Fibroblast of skin of left quadriceps (primary cell): ENCODE results near the gene CCDC88B.
A peak's percentile ranks its signal among the peaks of the same experiment; 100 is the strongest.
"Not testable (repeated sequence)": the region's sequence is repeated elsewhere in the genome, so short reads cannot be mapped to it uniquely, and the experiment has no call there.

Experiments
- DNase-seq, 2 experiments: peaks; one replicate each; pipeline ENCODE4 v3.0.0-alpha.2; 2013; ENCODE audit warnings: low read depth in 2 of 2

Gene CCDC88B

DNA sequence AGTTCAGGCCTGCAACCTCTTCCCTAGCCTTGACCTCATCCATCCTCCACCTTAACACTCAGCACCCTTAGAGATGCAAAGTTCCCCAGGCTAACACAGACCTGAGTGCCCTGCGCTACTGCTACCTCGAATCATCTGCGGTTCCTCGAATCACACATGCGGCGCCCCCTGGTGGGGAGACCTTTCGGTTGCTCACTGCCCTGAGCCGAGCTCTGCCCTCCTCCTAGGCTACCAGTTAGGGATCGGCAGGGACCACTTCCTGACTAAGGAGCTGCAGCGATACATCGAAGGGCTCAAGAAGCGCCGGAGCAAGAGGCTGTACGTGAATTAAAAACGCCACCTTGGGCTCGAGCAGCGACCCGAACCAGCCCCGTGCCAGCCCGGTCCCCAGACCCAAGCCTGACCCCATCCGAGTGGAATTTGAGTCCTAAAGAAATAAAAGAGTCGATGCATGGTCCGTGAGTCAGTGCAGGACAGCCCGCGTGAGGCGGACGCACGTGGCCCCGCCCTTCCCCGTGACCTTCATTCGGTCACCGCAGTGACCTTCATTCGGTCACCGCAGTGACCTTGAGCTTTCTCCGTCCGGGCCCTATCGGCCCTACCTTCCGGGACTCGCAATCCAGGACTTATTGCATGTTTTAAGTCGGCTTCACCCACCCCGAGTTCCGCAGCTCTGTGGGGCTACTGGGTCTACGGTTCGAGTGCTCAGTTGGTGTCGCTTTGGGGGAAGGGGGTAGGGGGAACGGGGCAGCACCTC, 35.5 kb upstream of the CCDC88B start:
- DNase-seq = peak; percentile 61 to 69

DNA sequence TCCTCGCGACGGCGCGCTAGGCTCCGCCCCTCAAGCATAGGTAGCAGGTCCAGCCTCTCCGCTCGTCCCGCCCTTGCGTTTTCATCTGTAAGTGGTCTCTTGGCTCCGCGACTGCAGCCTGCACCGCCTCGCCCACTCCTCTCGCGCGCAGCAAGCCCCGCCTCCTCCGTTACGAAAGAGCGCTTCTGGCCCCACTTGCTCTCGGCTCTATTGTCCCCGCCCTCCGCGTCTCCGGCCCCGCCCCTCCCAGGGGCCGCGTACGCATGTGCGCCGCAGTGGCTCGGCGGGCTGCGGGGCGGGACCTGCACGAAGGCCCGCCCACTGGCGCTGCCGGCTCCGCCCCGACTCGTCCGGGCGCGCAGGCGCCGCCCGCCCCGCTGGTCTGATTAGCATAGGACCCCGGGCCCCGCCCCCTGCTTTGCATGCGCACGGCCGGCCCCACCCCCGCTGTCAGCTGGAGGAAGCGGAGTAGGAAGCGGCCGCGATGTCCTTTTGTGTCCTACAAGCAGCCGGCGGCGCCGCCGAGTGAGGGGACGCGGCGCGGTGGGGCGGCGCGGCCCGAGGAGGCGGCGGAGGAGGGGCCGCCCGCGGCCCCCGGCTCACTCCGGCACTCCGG, 34.8 kb upstream of the CCDC88B start, which contains the start of gene ESRRA:
TSS of gene ESRRA (plus strand) at position 450 of the 616 bp plus-strand sequence. CDS start 1,656 bp downstream, outside the sequence.
- peak; percentile 91 to 93 for DNase-seq

DNA sequence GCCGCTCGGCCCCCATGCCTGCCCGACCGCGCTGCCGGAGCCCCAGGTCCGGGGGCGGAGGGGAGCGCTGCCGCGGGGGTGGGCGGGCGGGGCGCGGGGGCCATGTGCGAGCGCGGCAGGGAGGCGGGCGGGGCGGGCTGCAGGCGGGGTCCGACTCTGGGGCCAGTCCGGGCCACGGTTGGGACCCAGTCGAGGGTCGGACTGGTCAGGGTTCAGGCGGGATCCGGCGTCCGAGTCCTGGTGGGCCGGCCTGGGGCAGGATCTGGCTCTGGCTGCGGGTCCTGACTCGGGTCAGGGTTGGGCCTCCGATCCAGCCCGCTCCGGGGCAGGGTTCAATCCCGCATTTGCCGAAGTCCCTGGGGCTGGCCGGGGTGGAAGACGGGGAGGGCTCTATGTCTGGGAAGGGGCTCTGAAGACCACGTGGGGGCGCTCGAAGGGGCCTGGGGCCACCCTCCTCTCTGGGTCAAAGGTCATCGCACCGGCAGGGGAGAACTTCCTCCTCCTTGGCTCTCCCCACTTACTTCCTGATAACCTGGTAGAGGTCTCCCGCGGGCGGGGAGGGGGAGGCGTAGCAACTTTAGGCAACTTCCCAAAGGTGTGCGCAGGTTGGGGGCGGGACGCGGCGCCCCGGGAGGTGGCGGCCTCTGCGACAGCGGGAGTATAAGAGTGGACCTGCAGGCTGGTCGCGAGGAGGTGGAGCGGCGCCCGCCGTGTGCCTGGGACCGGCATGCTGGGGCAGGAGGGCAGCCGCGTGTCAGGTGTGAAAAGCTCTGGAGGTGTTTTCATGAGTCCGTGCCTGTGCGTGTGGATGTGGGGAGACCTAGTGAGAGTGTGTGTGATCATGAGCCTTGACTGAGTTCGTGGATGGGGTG, 34.1 kb upstream of the CCDC88B start:
- no peak for DNase-seq

DNA sequence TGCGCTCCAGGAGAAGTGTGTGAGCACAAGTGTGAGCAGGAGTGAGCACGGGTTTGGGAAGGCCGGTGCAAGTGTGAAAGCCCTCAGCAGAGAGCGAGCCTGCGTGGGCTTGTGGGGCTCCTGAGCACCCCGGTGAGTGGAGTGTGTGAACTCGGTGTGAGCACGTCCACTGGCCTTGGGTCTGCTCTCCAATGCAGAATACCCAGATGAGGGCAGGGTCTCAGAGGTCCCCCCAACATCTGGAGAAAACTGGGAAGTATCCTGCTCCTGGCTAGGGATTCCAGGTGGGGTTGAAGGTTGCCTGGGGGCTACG, 33.5 kb upstream of the CCDC88B start:
- DNase-seq = no peak

DNA sequence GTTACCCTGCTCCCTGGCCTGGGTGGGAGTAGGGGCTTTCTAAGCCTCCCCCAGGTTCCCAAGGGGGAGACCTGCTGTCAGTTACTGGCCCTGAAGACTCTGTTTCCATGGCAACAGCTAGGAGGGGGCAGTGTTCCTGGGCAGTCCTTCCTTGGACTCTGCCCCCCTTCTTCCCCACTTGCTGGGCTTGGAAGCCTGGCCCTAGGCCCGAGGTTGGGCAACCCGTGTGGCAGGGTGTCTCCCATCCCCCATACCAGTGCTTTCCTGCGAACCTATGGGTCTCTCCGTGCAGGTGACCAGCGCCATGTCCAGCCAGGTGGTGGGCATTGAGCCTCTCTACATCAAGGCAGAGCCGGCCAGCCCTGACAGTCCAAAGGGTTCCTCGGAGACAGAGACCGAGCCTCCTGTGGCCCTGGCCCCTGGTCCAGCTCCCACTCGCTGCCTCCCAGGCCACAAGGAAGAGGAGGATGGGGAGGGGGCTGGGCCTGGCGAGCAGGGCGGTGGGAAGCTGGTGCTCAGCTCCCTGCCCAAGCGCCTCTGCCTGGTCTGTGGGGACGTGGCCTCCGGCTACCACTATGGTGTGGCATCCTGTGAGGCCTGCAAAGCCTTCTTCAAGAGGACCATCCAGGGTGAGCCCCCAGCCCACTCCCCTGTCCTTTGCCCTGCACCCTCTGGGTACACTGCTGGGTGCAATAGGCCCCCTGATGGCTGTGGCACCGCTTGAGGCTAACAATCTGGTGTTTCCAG, 33.0 kb upstream of the CCDC88B start:
- DNase-seq = no peak

DNA sequence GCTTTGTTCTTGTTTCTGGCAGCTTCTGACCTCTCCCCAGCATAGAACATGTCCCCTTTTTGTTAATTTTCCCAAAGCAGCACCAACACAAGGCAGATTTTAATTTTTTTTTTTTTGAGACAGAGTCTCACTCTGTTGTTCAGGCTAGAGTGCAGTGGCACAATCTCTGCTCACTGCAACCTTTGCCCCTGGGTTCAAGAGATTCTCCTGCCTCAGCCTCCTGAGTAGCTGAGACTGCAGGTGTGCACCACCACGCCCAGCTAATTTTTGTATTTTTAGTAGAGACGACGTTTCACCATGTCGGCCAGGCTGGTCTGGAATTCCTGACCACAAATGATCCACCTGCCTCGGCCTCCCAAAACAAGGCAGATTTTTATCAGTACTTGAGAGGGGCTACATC, 32.2 kb upstream of the CCDC88B start:
- DNase-seq = not testable (repeated sequence)

DNA sequence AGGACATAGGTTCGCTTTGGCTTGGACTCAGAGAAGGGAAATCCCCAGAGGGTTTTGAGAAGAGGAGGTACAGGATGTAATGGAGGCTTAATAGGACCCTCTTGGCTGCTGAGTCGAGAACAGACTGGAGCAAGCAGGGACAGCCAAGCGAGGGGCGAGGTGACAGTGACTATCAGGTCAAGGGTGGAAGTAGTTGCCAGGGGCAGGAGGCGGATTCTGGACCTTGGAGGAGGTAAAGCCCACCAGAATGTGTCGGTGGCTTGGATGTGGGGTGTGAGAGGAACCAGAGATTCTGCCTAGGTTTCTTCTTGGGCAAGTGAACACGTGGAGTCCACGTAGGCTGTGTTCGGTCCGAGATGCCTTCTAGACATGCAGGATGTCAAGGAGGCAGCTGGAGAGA, 27.1 kb upstream of the CCDC88B start:
- no peak for DNase-seq

DNA sequence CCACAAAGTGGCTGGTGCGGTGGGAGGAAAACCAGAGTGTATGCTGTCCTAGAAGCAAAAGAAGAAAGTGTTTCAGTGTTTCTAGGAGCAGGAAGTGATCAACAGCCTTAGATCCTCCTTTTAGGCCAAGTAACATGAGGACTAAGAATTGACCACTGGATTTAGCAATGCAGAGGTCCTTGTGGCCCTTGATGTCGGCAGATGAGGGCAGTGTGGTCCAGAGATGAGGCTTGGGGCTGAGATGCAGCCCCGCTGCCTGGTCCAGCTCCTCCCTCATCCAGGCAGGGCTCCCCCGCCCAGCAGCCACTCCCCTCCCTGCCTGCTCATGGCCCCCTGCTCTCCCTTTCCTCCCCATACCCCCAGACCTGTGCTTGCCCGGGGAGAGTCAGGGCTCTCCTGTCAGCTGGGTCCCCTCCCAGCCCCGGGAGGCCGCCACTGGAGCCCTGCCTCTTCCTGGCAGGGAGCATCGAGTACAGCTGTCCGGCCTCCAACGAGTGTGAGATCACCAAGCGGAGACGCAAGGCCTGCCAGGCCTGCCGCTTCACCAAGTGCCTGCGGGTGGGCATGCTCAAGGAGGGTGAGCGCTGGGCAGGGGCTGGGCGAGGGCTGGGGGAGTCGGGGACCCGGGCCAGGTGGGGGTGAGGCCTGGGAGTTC, 26.4 kb upstream of the CCDC88B start:
- DNase-seq = no peak

DNA sequence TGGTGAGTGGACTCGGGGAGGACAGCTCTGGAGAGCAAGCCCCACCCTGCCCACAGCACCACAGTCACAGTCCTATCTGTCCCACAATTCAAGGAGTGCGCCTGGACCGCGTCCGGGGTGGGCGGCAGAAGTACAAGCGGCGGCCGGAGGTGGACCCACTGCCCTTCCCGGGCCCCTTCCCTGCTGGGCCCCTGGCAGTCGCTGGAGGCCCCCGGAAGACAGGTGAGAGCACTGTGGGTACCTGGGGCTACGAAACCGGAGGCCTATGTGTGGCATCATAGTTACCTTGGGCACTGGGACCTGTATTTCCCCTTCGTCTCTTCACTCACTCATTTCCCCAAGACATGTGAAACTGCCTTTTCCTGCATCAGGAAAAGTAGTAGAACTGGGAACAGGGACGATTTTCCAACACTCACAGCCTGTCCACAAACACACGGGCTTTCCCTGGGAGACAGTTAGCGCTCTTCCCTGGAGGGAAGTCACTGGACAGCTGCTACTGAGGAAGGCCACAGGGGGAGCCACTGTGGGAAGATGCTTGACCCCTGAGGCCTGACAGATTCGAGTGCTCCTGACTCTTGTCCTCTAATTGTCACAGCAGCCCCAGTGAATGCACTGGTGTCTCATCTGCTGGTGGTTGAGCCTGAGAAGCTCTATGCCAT, 25.7 kb upstream of the CCDC88B start:
- no peak for DNase-seq

DNA sequence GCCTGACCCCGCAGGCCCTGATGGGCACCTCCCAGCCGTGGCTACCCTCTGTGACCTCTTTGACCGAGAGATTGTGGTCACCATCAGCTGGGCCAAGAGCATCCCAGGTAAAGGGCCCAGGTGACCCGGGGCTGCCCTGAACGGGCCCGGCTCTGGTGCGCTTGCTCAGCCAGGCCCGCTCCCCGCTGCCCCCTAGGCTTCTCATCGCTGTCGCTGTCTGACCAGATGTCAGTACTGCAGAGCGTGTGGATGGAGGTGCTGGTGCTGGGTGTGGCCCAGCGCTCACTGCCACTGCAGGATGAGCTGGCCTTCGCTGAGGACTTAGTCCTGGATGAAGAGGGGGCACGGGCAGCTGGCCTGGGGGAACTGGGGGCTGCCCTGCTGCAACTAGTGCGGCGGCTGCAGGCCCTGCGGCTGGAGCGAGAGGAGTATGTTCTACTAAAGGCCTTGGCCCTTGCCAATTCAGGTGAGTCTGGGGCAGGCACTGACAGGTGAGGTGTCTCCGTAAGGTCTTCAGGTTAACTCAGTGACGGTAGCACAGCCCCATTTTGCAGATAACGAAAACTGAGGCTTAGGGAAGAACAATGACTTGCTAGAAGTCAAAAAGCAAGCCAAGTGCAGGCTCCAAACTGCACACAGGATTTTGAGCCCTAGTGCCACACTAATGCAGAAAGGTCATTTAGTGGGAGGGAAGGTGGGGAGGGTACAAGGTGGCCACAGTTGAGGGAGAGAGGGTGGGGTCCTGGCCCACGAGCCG, 25.0 kb upstream of the CCDC88B start:
- DNase-seq = no peak

DNA sequence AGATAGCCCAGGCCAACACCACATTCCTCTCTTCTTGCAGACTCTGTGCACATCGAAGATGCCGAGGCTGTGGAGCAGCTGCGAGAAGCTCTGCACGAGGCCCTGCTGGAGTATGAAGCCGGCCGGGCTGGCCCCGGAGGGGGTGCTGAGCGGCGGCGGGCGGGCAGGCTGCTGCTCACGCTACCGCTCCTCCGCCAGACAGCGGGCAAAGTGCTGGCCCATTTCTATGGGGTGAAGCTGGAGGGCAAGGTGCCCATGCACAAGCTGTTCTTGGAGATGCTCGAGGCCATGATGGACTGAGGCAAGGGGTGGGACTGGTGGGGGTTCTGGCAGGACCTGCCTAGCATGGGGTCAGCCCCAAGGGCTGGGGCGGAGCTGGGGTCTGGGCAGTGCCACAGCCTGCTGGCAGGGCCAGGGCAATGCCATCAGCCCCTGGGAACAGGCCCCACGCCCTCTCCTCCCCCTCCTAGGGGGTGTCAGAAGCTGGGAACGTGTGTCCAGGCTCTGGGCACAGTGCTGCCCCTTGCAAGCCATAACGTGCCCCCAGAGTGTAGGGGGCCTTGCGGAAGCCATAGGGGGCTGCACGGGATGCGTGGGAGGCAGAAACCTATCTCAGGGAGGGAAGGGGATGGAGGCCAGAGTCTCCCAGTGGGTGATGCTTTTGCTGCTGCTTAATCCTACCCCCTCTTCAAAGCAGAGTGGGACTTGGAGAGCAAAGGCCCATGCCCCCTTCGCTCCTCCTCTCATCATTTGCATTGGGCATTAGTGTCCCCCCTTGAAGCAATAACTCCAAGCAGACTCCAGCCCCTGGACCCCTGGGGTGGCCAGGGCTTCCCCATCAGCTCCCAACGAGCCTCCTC, 24.1 kb upstream of the CCDC88B start:
- not testable (repeated sequence) for DNase-seq

DNA sequence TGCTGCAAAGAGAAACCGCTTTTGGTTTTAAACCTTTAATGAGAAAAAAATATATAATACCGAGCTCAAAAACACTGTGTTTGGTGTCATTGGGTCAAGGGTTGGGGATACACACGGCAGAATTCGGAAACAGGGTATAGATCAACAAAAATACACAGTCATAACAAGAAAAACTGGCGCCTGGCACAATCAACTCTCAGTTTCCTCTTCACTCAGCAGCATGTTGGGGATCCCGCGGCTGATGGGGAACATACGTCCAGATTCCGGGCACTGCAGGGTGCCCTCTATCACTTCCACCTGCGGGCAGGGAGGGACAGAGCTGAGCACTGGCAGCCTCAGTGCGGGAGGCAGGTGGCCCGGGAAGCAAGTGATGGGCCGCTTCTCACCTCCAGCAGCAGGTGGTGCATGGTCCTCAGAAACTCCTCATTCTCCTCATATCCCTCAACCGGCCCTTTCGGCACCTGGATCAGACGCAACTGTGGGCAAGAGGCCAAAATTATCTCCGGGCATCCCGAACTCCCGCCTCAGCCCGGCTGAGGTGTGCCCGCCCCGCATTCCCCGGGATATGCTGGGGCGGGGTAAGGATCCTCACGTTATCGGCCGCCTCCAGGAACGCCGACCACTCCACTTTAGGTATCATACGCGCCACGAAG, 23.2 kb upstream of the CCDC88B start:
- DNase-seq = no peak

DNA sequence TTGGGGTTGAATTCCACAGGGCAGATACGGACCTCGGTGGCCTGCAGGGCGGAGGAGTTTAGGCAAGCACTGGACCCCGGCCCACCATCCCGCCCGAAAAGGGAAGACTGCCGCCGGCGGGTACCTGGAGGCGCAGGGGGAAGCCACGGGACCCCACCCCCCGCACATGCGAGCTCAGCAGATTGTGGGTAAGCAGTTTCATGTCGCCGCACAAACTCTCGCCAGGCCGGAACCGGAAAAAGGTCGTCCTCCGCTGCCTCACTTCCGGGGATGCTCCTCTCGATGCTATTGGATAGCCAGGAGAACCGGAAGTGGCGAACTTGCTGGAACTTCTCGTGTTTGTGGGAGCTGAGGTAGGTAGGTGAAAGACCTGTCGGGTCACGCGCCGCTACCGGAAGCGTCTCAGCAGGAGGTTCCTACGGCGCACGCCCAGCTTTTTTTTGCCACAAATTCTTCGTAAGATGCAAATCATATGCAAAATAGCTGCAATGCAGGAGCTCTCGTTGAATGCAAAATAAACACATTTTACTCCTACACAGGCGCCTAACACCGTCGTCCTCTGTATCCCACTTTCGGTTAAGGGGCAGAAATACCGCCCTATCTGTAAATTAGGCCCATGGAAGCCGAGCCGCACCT, 22.6 kb upstream of the CCDC88B start, which contains the start of gene TRMT112:
TSS of gene TRMT112 (minus strand) at position 235 of the 636 bp plus-strand sequence. CDS start at position 202, 33 bp downstream.
- peak; percentile 90 for DNase-seq

DNA sequence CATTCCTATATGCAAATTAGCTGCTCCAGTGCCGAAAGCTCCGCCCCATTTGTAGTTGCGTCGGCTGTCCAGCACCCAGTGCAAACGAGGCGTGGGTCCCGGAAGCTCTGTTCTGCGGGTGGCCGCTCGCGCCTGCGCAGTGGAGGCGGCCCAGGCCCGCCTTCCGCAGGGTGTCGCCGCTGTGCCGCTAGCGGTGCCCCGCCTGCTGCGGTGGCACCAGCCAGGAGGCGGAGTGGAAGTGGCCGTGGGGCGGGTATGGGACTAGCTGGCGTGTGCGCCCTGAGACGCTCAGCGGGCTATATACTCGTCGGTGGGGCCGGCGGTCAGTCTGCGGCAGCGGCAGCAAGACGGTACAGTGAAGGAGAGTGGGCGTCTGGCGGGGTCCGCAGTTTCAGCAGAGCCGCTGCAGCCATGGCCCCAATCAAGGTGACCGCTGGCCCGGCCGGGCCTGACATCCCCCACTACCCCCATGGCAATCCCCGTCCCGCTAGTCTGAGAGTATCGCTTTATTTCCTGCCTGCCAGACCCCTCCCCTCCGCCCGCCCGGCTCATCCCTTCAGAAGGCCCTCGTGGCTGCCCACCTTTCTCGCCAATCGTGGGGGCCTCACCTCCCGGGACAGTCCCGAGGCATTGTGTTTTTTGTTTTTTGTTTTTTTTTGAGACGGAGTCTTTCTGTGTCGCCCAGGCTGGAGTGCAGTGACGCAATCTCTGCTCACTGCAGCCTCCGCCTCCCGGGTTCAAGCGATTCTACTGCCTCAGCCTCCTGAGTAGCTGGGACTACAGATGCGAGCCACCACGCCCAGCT, 21.8 kb upstream of the CCDC88B start, which contains the start of gene PRDX5:
TSS of gene PRDX5 (plus strand) at position 161 of the 805 bp plus-strand sequence. CDS start at position 256, 95 bp downstream.
- DNase-seq = peak; percentile 87 to 88

DNA sequence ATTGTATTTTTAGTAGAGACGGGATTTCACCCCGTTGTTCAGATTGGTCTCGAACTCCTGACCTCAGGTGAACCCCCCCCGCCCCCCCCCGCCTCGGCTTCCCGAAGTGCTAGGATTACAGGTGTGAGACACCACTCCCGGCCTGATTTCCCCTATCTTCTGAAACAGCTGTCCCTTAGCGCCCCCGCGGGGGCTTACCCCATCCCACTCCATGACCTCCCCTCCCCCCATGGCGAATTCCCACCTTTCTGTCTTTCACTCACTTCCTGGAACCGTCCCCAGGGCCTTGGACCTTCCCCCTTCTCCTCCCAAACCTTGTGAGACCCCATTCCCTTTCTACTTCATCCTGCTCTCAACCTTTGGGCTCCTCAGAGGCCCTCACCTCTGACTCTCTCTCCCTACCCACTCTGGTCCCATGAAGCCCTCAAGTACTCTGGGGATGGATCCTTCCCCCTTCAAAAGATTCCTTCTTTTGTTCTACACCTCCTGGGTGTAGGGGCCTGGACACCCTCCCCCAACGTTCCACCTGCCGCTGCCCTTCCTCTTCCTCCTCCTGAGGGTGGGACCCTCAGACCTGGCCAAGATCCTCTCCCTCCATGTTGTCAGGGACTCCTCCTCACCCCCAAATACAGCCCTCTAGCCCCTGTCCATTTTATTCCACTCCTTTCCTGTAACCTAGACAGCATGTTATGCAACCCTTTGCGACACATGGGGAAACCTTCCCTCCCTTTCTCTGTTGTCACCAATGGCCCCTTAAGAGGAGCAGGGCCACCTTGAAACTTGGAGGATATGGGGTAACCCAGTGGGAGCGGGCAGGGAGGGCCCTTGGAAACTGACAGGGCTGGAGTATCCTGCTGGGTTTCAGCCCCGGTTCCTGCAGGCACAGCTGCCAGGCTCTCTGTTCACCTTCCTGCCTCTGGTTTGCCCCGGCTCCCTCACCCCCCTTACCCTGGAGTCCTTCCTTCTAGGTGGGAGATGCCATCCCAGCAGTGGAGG, 20.9 kb upstream of the CCDC88B start:
- DNase-seq = no peak

DNA sequence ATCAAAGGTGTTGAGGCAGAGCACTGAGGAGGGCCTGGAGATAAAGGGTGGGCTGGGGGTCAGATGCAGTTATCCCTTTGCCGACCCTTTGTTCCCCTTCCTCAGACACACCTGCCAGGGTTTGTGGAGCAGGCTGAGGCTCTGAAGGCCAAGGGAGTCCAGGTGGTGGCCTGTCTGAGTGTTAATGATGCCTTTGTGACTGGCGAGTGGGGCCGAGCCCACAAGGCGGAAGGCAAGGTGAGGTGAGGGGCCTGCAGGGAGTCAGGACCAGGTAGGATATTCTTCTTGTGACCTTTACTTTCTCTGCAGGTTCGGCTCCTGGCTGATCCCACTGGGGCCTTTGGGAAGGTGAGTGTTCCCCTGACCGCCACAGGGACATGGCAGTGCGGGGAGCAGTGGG, 19.4 kb upstream of the CCDC88B start:
- DNase-seq = no peak
